Measurements from ENCODE around the gene APLP2.
A peak's percentile ranks its signal among the peaks of the same experiment; 100 is the strongest.
"Not testable (repeated sequence)": the region's sequence is repeated elsewhere in the genome, so short reads cannot be mapped to it uniquely, and the experiment has no call there.

The APLP2 gene

DNA sequence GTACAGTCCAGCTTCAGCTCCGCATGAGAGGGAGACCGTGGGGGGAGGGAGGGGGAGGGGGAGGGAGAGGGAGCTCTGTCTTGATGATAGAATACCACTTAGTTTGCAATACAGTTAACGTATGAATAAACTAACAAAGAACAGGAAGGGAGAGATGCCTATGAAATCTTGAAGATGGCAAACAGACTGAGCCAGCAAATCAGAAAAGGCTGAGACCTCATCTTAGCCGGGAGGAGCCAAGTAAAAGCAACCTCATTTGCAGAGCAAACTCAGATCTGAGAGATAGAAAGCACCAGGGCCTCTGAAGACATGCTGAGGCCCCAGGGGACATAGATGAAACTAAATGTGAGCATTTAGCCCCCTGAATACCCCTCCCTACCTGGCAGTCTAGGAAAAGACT, 23.0 kb downstream of the APLP2 start:
- no peak for DNase-seq

- DNase-seq, result peak; percentile 34
Measured at GRCh38 chr11:130094614-130095013, 24.9 kb downstream of the APLP2 start.

DNA sequence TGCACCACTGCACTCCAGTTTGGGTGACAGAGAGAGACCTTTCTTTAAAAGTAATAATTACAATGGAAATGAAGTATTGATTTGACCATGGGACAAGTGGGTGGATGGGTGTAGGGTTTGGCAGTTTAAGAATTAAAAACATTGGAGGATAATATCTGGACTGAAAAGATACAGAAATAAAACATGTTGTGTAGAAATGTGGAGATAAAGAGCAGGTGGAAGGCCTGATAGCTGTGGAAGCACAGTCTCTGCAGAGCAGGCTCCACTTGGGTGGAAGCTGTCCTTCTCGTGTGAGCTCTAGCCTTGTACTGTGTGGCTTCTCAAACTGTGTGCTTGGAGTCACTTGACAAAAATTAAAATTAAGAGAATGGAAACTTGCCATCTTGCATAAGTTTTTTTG, 25.6 kb downstream of the APLP2 start:
- DNase-seq, result no peak

DNA sequence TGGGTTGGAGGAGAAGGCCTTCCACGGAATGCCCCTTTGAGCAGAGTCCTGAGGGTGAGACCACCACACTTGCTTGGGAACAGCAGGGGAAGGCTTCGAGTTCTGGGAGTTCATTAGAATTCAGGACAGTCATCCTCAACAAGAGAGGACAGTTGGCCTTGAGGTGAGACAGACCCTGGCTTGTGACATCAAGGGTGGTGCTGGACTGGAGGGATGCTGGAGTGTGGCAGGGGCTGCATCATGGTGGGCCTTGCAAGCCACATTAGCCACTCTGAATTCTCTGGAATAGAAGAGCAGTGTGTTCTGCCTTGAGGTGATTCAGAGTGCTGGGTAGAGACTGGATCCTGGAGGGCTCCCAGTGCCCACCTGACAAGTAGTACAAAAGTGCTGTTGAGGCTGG, 26.3 kb downstream of the APLP2 start:
- DNase-seq, result no peak

GRCh38 chr11:130096823-130097222, 27.1 kb downstream of the APLP2 start:
- DNase-seq, result no peak

- DNase-seq, result no peak
Measured at GRCh38 chr11:130097285-130097684, 27.6 kb downstream of the APLP2 start.

DNA sequence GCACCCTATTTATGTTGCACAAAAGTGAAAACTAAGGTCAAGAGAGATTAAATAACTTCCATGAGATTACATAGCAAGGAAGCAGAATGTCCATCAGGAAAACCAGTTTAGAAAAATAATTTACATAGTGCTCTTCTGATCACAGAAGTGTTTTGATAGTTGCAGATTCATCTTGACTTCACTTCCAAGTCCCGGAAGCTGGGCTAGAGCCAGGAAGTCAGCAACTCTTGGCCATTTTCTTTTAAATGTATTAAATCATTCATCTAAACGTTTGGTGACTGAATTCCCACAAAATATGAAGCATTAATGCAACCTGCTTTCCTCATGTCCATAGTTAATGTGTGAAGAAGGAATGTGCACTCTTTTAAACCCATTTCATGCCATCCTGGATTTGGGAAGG, 29.7 kb downstream of the APLP2 start:
- no peak for DNase-seq

- DNase-seq, result no peak
Measured at GRCh38 chr11:130100381-130101095, 30.8 kb downstream of the APLP2 start.

GRCh38 chr11:130101661-130102060, 32.0 kb downstream of the APLP2 start:
- DNase-seq, result no peak

DNA sequence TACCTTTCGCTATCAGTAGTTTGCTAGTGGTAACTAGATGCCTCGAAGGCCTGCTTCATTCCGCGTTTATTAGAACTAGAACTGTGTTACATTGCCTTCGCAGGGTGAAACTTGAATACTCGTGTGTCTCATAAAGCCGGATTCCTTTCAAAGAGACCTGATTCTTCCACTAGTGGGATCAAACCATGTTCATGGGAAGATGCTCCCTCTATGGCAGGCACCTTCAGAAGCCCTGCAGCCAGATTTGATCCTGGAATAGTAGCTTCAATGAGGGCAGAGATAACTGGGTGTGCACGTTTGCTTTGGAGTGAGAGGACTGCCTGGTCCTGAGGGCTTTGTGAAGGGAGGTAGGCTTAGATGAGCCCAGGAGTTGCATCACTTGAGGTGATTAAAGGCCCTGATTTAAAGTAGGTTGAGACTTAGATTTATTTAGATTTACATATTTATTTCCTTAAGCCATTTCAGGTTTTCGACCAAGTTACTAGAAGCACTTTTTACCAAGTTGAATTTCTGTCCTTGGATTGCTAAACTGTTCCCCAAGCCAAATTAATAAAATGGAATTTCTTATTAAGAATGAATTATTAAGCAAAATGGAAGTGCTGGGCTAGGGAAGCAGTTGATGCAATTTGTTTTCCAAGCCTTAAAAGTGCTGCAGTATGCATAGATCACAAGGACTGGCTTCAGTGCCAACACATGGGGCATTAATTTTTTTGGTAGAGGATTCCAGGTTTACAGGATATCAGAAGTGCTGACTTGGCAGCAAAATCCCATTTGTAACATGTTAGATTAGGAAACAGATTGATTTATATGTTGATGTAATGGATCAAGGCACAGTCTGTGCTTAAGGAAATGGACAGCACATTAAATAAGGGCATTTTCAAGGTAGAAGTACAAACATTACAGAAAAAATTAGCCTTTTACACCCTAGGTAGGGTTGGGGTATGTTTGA, 32.9 kb downstream of the APLP2 start:
- no peak for DNase-seq

DNA sequence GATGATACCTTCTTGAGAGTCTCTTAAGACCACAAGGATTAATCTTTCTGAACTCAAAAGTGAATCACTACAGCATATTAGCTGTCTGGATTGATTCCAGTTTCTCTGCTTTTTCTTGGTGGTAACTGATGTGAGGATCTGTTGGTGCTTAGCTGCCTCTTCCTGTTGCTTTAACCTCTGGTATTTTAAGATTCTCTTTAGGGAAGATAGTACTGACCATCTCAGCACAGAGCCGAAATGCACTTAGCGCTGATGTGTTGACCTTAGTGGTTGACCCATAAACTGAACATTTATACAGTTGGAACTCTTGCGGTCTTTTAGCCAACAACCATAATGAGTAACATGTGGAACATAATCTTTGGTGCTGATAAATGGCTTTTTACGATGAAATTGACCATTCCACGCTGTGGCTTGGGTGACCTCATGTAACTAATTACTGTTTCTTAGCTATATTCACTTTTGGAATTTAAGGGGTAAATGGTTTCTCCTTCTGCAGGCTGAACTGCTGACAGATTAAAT, 33.7 kb downstream of the APLP2 start:
- no peak for DNase-seq

DNA sequence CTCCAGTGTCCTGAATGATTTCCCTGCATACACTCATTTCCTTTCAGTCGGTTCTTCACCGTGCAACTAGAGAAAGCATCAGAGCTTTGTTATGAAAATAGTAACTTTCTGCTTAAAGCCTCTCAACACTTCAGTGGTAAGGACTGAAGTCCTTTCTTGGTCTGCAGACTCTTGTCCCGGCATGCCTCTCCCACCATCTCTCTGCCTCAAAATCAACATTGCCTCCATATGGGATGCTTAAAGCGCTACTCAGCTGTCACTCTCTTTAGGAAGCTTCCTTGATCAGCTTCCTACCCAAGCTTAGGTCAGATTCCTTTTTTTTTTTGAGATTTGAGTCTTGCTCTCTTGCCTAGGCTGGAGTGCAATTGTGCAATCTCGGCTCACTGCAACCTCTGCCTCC, 36.7 kb downstream of the APLP2 start:
- DNase-seq, result no peak

- not testable (repeated sequence) for DNase-seq
Measured at GRCh38 chr11:130108671-130109070, 39.0 kb downstream of the APLP2 start.

- DNase-seq, result no peak
Measured at GRCh38 chr11:130109386-130109785, 39.7 kb downstream of the APLP2 start.

GRCh38 chr11:130110339-130111108, 40.8 kb downstream of the APLP2 start:
- DNase-seq, result no peak

GRCh38 chr11:130112071-130112830, 42.6 kb downstream of the APLP2 start:
- no peak for DNase-seq

- DNase-seq, result no peak
Measured at GRCh38 chr11:130114281-130114680, 44.6 kb downstream of the APLP2 start.

DNA sequence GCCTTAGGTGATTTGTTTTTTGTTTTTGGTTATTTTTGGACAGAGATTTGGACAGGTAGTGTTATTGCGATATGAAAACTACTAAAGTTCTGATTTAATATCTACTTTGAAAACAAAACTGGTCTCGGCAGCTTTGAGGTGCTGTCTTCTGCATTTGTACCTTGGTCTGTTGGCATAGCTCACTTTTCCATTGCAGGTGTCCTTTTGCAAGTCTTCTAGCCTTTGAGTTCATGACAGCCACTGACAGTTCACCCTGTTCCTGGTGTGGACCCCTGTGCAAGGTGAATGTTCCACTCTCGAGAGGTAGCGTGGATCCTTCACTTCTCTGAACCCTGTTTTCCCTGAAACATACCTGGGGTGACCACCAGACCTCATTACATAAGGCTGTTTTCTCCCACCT, 45.0 kb downstream of the APLP2 start:
- no peak for DNase-seq

- DNase-seq, result no peak
Measured at GRCh38 chr11:130115218-130115617, 45.5 kb downstream of the APLP2 start.

DNA sequence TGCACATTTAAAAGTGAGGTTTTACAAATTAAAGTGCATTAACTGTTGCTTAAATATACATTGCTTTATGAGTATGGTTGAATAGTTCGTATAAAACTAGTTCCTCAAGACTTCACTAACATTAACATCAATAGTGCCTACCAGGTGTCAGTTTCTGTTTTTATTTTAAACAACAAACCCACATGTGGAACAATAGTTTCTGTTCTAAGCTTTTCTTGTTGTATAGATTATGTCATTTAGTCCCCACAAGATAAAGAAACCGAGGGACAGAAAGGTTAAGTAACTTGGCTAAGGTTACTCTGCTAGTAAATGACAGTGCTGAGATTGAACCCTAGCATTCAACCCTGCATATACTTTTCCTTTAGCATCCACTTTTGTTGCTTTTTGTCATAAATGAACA, 48.5 kb downstream of the APLP2 start:
- DNase-seq, result no peak

- DNase-seq, result no peak
Measured at GRCh38 chr11:130118636-130119387, 49.1 kb downstream of the APLP2 start.

GRCh38 chr11:130120045-130120444, 50.4 kb downstream of the APLP2 start:
- DNase-seq, result no peak

Data from GDM1 (cell line).